Measurements from ENCODE around the gene RAB30. TPM values are rescaled to one million over a fixed set of nuclear protein-coding genes. Genes with fewer than 3 reads are reported as not detected.

RAB30 gene
- polyA plus RNA-seq, 3 donors, result 0.11 to 0.67 (median 0.54) TPM

DNA sequence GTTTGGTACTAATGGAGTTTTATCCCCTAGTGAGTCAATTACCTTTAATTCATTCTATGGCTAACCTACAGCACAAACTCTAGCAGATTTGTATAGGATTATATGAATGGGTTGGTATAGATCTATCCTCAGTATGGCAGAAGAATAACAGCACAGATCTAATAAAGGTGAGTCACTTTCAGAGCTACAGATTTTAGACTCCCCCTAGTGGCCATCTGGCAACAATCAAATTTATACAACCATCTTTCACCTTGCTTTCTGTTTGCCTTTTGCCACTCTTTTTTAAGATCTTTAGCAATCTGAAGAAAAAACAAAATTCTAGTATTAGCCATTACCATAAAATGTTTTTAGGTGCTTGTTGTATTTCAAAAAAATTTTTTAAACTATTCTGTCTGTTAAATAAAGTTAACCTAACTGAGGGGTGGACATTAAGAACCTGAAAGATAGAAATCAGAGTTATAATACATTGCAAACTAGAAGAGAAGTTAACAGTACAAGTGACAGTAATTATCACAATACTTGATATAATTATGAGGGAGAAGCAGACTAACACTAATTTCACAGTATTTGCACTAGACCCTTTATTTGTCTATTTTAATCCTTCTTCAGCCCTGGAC, 144.3 kb downstream of the RAB30 start:
- TF ChIP-seq CTCF (IDR thresholded peaks at IDR 0.05), result peak; percentile 94
- H3K9me3 ChIP-seq (replicated peaks in 1 of 2; ENCODE audit: control insufficient read depth in 1 of 2, insufficient read depth in 1 of 2, low read length in 2 of 2), result no peaks in the 10 kb centered on the region
- H3K27ac ChIP-seq (ENCODE audit: low read depth in 1 of 2, low read length in 2 of 2), result no peak overlapping the region
- intact Hi-C loops (cut with micrococcal nuclease), result loop anchor here (2.0 to 5.0 kb wide), 2 partner anchors 60 to 61 kb away; no protein-coding TSS in a partner anchor
- no peak overlapping the region for H3K27ac Mint-ChIP-seq
- no peaks in the 10 kb centered on the region for H3K27me3 Mint-ChIP-seq (ENCODE audit: low read depth in 3 of 3)
- no peak overlapping the region for H3K4me3 Mint-ChIP-seq
- H3K36me3 Mint-ChIP-seq, result peaks cover 56 to 75% of the 10 kb centered on the region in 2 donors
- peaks cover 2% of the 10 kb centered on the region for H3K4me1 Mint-ChIP-seq
- no peaks in the 10 kb centered on the region for H3K27me3 ChIP-seq (ENCODE audit: control insufficient read depth in 2 of 2, insufficient read depth in 2 of 2, low read length in 2 of 2)
- H4K20me1 ChIP-seq (ENCODE audit: insufficient read depth, low read length), result no peaks in the 10 kb centered on the region
- H3K9me3 Mint-ChIP-seq, result no peaks in the 10 kb centered on the region
- no peak overlapping the region for H3K4me2 ChIP-seq (replicated peaks; ENCODE audit: extremely low read depth, low read length, poor library complexity, severe bottlenecking)
- peak; percentile 34 to 66 (median 60) for DNase-seq
- H3K9ac ChIP-seq (ENCODE audit: insufficient read depth, low read length, poor library complexity, severe bottlenecking), result no peak overlapping the region
- H3K4me1 ChIP-seq (ENCODE audit: control insufficient read depth in 1 of 2, insufficient read depth in 2 of 2, low read length in 2 of 2), result no peaks in the 10 kb centered on the region
- H3K79me2 ChIP-seq (ENCODE audit: insufficient read depth, low read length), result no peaks in the 10 kb centered on the region
- peaks cover 50 to 82% of the 10 kb centered on the region in 2 donors for H3K36me3 ChIP-seq (replicated peaks in 1 of 2; ENCODE audit: control insufficient read depth in 1 of 2, insufficient read depth in 2 of 2, low read length in 2 of 2)
- H3K4me3 ChIP-seq (replicated peaks in 1 of 3; ENCODE audit: low read depth in 2 of 3, low read length in 3 of 3), result no peak overlapping the region
- no peak overlapping the region for H2AFZ ChIP-seq (ENCODE audit: insufficient read depth, low read depth, low read length, poor library complexity, severe bottlenecking)

- Histone ChIP-seq H3K4me1 (ENCODE audit: control insufficient read depth in 1 of 2, insufficient read depth in 2 of 2, low read length in 2 of 2) (peaks cover 3 to 10% of the 10 kb centered on the region in 2 donors), H3K4me2 (replicated peaks; ENCODE audit: extremely low read depth, low read length, poor library complexity, severe bottlenecking) (no peak overlapping the region), H2AFZ (ENCODE audit: insufficient read depth, low read depth, low read length, poor library complexity, severe bottlenecking) (no peak overlapping the region), H3K79me2 (ENCODE audit: insufficient read depth, low read length) (no peaks in the 10 kb centered on the region), H3K27ac (ENCODE audit: low read depth in 1 of 2, low read length in 2 of 2) (no peak overlapping the region), H3K9ac (ENCODE audit: insufficient read depth, low read length, poor library complexity, severe bottlenecking) (no peak overlapping the region), H3K4me3 (replicated peaks in 1 of 3; ENCODE audit: low read depth in 2 of 3, low read length in 3 of 3) (no peak overlapping the region), H3K36me3 (replicated peaks in 1 of 2; ENCODE audit: control insufficient read depth in 1 of 2, insufficient read depth in 2 of 2, low read length in 2 of 2) (peaks cover 30 to 74% of the 10 kb centered on the region in 2 donors), H4K20me1 (ENCODE audit: insufficient read depth, low read length) (no peaks in the 10 kb centered on the region), H3K27me3 (ENCODE audit: control insufficient read depth in 2 of 2, insufficient read depth in 2 of 2, low read length in 2 of 2) (no peaks in the 10 kb centered on the region), H3K9me3 (replicated peaks in 1 of 2; ENCODE audit: control insufficient read depth in 1 of 2, insufficient read depth in 1 of 2, low read length in 2 of 2) (no peaks in the 10 kb centered on the region)
- H3K36me3 Mint-ChIP-seq, result peaks cover 53 to 81% of the 10 kb centered on the region in 2 donors
- H3K27ac Mint-ChIP-seq, result peak overlapping the region in 1 of 7 donors; percentile 58
- H3K9me3 Mint-ChIP-seq, result no peaks in the 10 kb centered on the region
- no peak overlapping the region for H3K4me3 Mint-ChIP-seq
- peaks cover 0 to 2% (median 0%) of the 10 kb centered on the region in 3 donors for H3K27me3 Mint-ChIP-seq (ENCODE audit: low read depth in 3 of 3)
- intact Hi-C loops (cut with micrococcal nuclease), result loop anchor here in 1 of 2 donors (5.0 kb wide), 1 partner anchor 57 kb away; no protein-coding TSS in a partner anchor
- DNase-seq, result no peak
- TF ChIP-seq CTCF (IDR thresholded peaks at IDR 0.05), result no peak
- H3K4me1 Mint-ChIP-seq, result peaks cover 13% of the 10 kb centered on the region
- WGBS (ENCODE audit: insufficient coverage), result no CpG with 5 or more reads among the region's 5 CpGs
Observed at GRCh38 chr11:82924522-82925224, 147.0 kb downstream of the RAB30 start.

Small RNA genes within 50 kb of the gene (small RNA-seq; reads per million reads assigned to genes)
- gene SNORA70E (ENCODE audit: insufficient read length, low read depth), result not detected

Other genes starting within 250 kb of the RAB30 start
- 100 to 1,000 TPM in 2 of 3 donors, 10 to 100 TPM in 1; 68.0 to 228 (median 186) TPM for gene PRCP, start 171.5 kb downstream of the RAB30 start, polyA plus RNA-seq
- 10 to 100 TPM in 2 of 3 donors, 1 to 10 TPM in 1; 6.0 to 14.1 (median 13.5) TPM for gene DDIAS, start 170.2 kb downstream of the RAB30 start, polyA plus RNA-seq
- 10 to 100 TPM in 2 of 3 donors, 1 to 10 TPM in 1; 8.3 to 78.1 (median 15.7) TPM for gene PCF11, start 85.2 kb upstream of the RAB30 start, polyA plus RNA-seq
- gene ANKRD42, start 121.8 kb upstream of the RAB30 start, polyA plus RNA-seq, result 1 to 10 TPM; 4.3 to 6.2 (median 6.1) TPM
- gene CCDC90B, start 214.5 kb upstream of the RAB30 start, polyA plus RNA-seq, result 10 to 100 TPM; 15.3 to 46.2 (median 39.6) TPM

Data from CD14-positive monocyte (primary cell).